Caco-2 (cell line): ENCODE data around the gene MAK. TPM values are rescaled to one million over a fixed set of nuclear protein-coding genes. Genes with fewer than 3 reads are reported as not detected.
"Not testable (repeated sequence)": the region's sequence is repeated elsewhere in the genome, so short reads cannot be mapped to it uniquely, and the experiment has no call there.

ENCODE experiments used
- BruUV-seq: library from RNA; stranded (reverse); fragments of 400-500 nt; replicated peaks from 2 replicates; lab custom pipeline; 2021; lab: Mats Ljungman, UMichigan
- CTCF ChIA-PET: fragments of 300-600 bp; sonication (Branson Sonifier 250); formaldehyde crosslinking; loops from one replicate; lab custom pipeline; 2022; ENCODE audit warnings: antibody characterized with exemption; lab: Charles Lee
- POLR2A ChIA-PET: fragments of 300-600 bp; sonication (Branson Sonifier 250); formaldehyde crosslinking; loops from one replicate; lab custom pipeline; 2022; ENCODE audit warnings: antibody characterized with exemption; lab: Charles Lee
- DNase-seq, 2 experiments: peaks; one replicate each; pipeline versions ENCODE4 v3.0.0 to v3.0.0-alpha.2; 2020 to 2022
- H3K27me3 ChIP-seq: replicated peaks from 2 replicates; pipeline ENCODE4 v1.6.0; 2011; ENCODE audit warnings: low read length; ENCODE audit not compliant: control insufficient read depth, insufficient read depth
- H3K36me3 ChIP-seq: 2 replicates; pipeline ENCODE4 v1.5.1; 2011; ENCODE audit warnings: low read length; ENCODE audit not compliant: control insufficient read depth, insufficient read depth
- H3K4me1 ChIP-seq: fragments of 250-450 bp; sonication (Bioruptor Pico); 2 replicates; pipeline ENCODE4 v1.5.1; 2020; ENCODE audit warnings: mild to moderate bottlenecking
- H3K4me3 ChIP-seq: 2 replicates; pipeline ENCODE4 v1.5.1; 2011; ENCODE audit warnings: low read depth, mild to moderate bottlenecking, control low read depth, low read length
- H3K9me3 ChIP-seq: fragments of 250-450 bp; sonication (Bioruptor Pico); 2 replicates; pipeline ENCODE4 v1.5.1; 2020; ENCODE audit warnings: mild to moderate bottlenecking, moderate library complexity
- H3K27ac Mint-ChIP-seq: one replicate; pipeline ENCODE4 v1.8.0; 2022; ENCODE audit warnings: mixed read lengths; ENCODE audit not compliant: unreplicated experiment
- H3K27me3 Mint-ChIP-seq: one replicate; pipeline ENCODE4 v1.8.0; 2022; ENCODE audit warnings: mixed read lengths; ENCODE audit not compliant: insufficient read depth, unreplicated experiment
- H3K36me3 Mint-ChIP-seq: one replicate; pipeline ENCODE4 v1.8.0; 2022; ENCODE audit warnings: mild to moderate bottlenecking, mixed read lengths; ENCODE audit not compliant: insufficient read depth, unreplicated experiment
- H3K4me1 Mint-ChIP-seq: one replicate; pipeline ENCODE4 v1.8.0; 2022; ENCODE audit warnings: low read depth, mixed read lengths; ENCODE audit not compliant: unreplicated experiment
- H3K4me3 Mint-ChIP-seq: one replicate; pipeline ENCODE4 v1.8.0; 2022; ENCODE audit warnings: mild to moderate bottlenecking, moderate library complexity, mixed read lengths; ENCODE audit not compliant: unreplicated experiment
- H3K9me3 Mint-ChIP-seq: one replicate; pipeline ENCODE4 v1.8.0; 2022; ENCODE audit warnings: mixed read lengths; ENCODE audit not compliant: unreplicated experiment
- CTCF ChIP-seq, 2 experiments: fragments of 200-600 bp in 1 of 2; IDR thresholded peaks; 1 replicate in 1 of 2; 2 replicates in 1 of 2; pipeline versions ENCODE4 v1.5.1 to v1.8.0; 2011 to 2022; ENCODE audit warnings: antibody characterized with exemption in 1 of 2, control low read depth in 1 of 2, inconsistent platforms in 1 of 2, low read depth in 1 of 2, low read length in 1 of 2, mild to moderate bottlenecking in 1 of 2, moderate library complexity in 1 of 2; ENCODE audit not compliant: insufficient read depth in 1 of 2, severe bottlenecking in 1 of 2, unreplicated experiment in 1 of 2
- intact Hi-C: fragments of 100-400 bp; cut with micrococcal nuclease; formaldehyde crosslinking; loops from one replicate; pipeline ENCODE4 v1.10.0; 2022; ENCODE audit not compliant: unreplicated experiment
- total RNA-seq: library from RNA; stranded (reverse); gene quantifications from 2 replicates; pipeline ENCODE4 v1.2.3, GENCODE V29; 2022

MAK gene
- total RNA-seq, 1 experiment from 2014 or later = 0.16 TPM

GRCh38 chr6:10722570-10722819 lies 115.8 kb downstream of the MAK start:
- H3K27ac Mint-ChIP-seq = peak overlapping the region; percentile 97
- no peaks in the 10 kb centered on the region for H3K9me3 Mint-ChIP-seq
- no peak for DNase-seq
- H3K4me1 Mint-ChIP-seq = peaks cover 15% of the 10 kb centered on the region
- Histone ChIP-seq H3K36me3 (peaks cover 3% of the 10 kb centered on the region), H3K4me3 (peak overlapping the region; percentile 43), H3K4me1 (peaks cover 6% of the 10 kb centered on the region), H3K27me3 (no peaks in the 10 kb centered on the region), H3K9me3 (0 out of 2 replicates have a peak, but pooled peaks cover 5% of the 10 kb centered on the region)
- ChIA-PET CTCF (interaction anchor here (1.0 kb wide), 2 partner anchors 25 to 27 kb away, joined by 3 to 7 read pairs; partner anchors contain the start of genes PAK1IP1 and TMEM14B), POLR2A (interaction anchor here (0.6 to 1.8 kb wide), 13 partner anchors 11 to 344 kb away, joined by 3 to 36 read pairs (median 3); partner anchors contain the start of genes C6orf52, GCNT2, PAK1IP1 and TMEM14B)
- H3K36me3 Mint-ChIP-seq = peaks cover 22% of the 10 kb centered on the region
- H3K4me3 Mint-ChIP-seq = peak overlapping the region; percentile 96
- no peak for TF ChIP-seq CTCF (IDR thresholded peaks at IDR 0.05; ENCODE audit: insufficient read depth in 1 of 2, low read depth in 1 of 2, low read length in 1 of 2, severe bottlenecking in 1 of 2, unreplicated experiment in 1 of 2)
- no TSS peak for BruUV-seq
- no peaks in the 10 kb centered on the region for H3K27me3 Mint-ChIP-seq
- intact Hi-C loops = loop anchor here (1.0 kb wide), 3 partner anchors 25 to 37 kb away; partner anchors contain the start of gene TMEM14B

- H3K4me1 ChIP-seq = peaks cover 6% of the 10 kb centered on the region
- Mint-ChIP-seq H3K36me3 (peaks cover 22% of the 10 kb centered on the region), H3K27ac (peak overlapping the region; percentile 97), H3K4me3 (peak overlapping the region; percentile 96), H3K4me1 (peaks cover 15% of the 10 kb centered on the region), H3K9me3 (no peaks in the 10 kb centered on the region), H3K27me3 (no peaks in the 10 kb centered on the region)
- POLR2A ChIA-PET = interaction anchor here (0.6 to 1.8 kb wide), 12 partner anchors 11 to 345 kb away, joined by 3 to 36 read pairs (median 3); partner anchors contain the start of genes C6orf52, GCNT2, PAK1IP1 and TMEM14B
- intact Hi-C loops = loop anchor here (1.0 kb wide), 3 partner anchors 25 to 37 kb away; partner anchors contain the start of gene TMEM14B
- no peak for TF ChIP-seq CTCF (IDR thresholded peaks at IDR 0.05; ENCODE audit: insufficient read depth in 1 of 2, low read depth in 1 of 2, low read length in 1 of 2, severe bottlenecking in 1 of 2, unreplicated experiment in 1 of 2)
- peak overlapping the region; percentile 43 for H3K4me3 ChIP-seq
- no peaks in the 10 kb centered on the region for H3K27me3 ChIP-seq
- 0 out of 2 replicates have a peak, but pooled peaks cover 5% of the 10 kb centered on the region for H3K9me3 ChIP-seq
- peaks cover 3% of the 10 kb centered on the region for H3K36me3 ChIP-seq
- no peak for DNase-seq
- CTCF ChIA-PET = interaction anchor here (1.0 kb wide), 2 partner anchors 25 to 27 kb away, joined by 3 to 7 read pairs; partner anchors contain the start of genes PAK1IP1 and TMEM14B
- TSS peak; percentile 95 for BruUV-seq
These were observed 116.3 kb downstream of the MAK start for GRCh38 chr6:10721850-10722569.

- H3K4me3 ChIP-seq, CTCF ChIA-PET, H3K27me3 ChIP-seq, H3K36me3 ChIP-seq, intact Hi-C loops, BruUV-seq, H3K27me3 Mint-ChIP-seq, H3K4me1 ChIP-seq, H3K9me3 Mint-ChIP-seq, DNase-seq, H3K9me3 ChIP-seq: not testable (repeated sequence)
- POLR2A ChIA-PET = interaction anchor here (1.6 to 1.8 kb wide), 2 partner anchors 26 kb away, joined by 17 to 36 read pairs; partner anchors contain the start of genes C6orf52, PAK1IP1 and TMEM14B
- peaks cover 15% of the 10 kb centered on the region for H3K4me1 Mint-ChIP-seq
- H3K4me3 Mint-ChIP-seq = peak overlapping the region; percentile 96
- H3K36me3 Mint-ChIP-seq = peaks cover 21% of the 10 kb centered on the region
- H3K27ac Mint-ChIP-seq = peak overlapping the region; percentile 97
These were observed 117.1 kb downstream of the MAK start for GRCh38 chr6:10720960-10721849.
